Measurements from ENCODE around the gene HRH2. TPM values are rescaled to one million over a fixed set of nuclear protein-coding genes. Genes with fewer than 3 reads are reported as not detected.

The HRH2 gene
- total RNA-seq, 2 experiments from 2014 or later: 23.2 to 24.5 TPM

GRCh38 chr5:175740014-175740413 is 82.1 kb downstream of the HRH2 start:
- TF ChIP-seq CTCF (IDR thresholded peaks at IDR 0.05): no peak
- intact Hi-C loops (cut with micrococcal nuclease): no loop called here
- H3K4me3 Mint-ChIP-seq: no peak overlapping the region
- DNase-seq: no peak
- H3K27ac Mint-ChIP-seq: no peak overlapping the region
- no peak for ATAC-seq
- POLR2A ChIA-PET: no interaction called here
- no peaks in the 10 kb centered on the region for H3K4me1 Mint-ChIP-seq (ENCODE audit: low read depth)
- no peaks in the 10 kb centered on the region for H3K9me3 Mint-ChIP-seq
- CTCF ChIA-PET: interaction anchor here (3.0 kb wide), 1 partner anchor 11 kb away, joined by 11 read pairs; no protein-coding TSS in a partner anchor
- H3K36me3 Mint-ChIP-seq (ENCODE audit: low read depth): no peaks in the 10 kb centered on the region
- H3K27me3 Mint-ChIP-seq: peaks cover 25% of the 10 kb centered on the region

GRCh38 chr5:175741556-175741955 is 83.7 kb downstream of the HRH2 start:
- Mint-ChIP-seq H3K27ac (no peak overlapping the region), H3K4me1 (ENCODE audit: low read depth) (no peaks in the 10 kb centered on the region), H3K4me3 (no peak overlapping the region), H3K9me3 (no peaks in the 10 kb centered on the region), H3K27me3 (peaks cover 29% of the 10 kb centered on the region), H3K36me3 (ENCODE audit: low read depth) (no peaks in the 10 kb centered on the region)
- DNase-seq (no peak), ATAC-seq (no peak)
- ChIA-PET POLR2A (no interaction called here), CTCF (interaction anchor here (1.0 to 1.8 kb wide), 3 partner anchors 12 to 41 kb away, joined by 3 to 14 read pairs (median 4); no protein-coding TSS in a partner anchor)
- intact Hi-C loops (cut with micrococcal nuclease): no loop called here
- no peak for TF ChIP-seq CTCF (IDR thresholded peaks at IDR 0.05)

GRCh38 chr5:175742290-175742994 is 84.6 kb downstream of the HRH2 start:
- TF ChIP-seq CTCF (IDR thresholded peaks at IDR 0.05): no peak
- Mint-ChIP-seq H3K27me3 (peaks cover 29% of the 10 kb centered on the region), H3K4me3 (no peak overlapping the region), H3K36me3 (ENCODE audit: low read depth) (no peaks in the 10 kb centered on the region), H3K4me1 (ENCODE audit: low read depth) (peaks cover 3% of the 10 kb centered on the region), H3K27ac (no peak overlapping the region), H3K9me3 (no peaks in the 10 kb centered on the region)
- DNase-seq (no peak), ATAC-seq (no peak)
- CTCF ChIA-PET: interaction anchor here (1.3 to 1.8 kb wide), 2 partner anchors 13 to 42 kb away, joined by 4 to 14 read pairs; no protein-coding TSS in a partner anchor
- POLR2A ChIA-PET: no interaction called here
- intact Hi-C loops (cut with micrococcal nuclease): no loop called here

- DNase-seq (no peak), ATAC-seq (no peak)
- POLR2A ChIA-PET: no interaction called here
- no peak for TF ChIP-seq CTCF (IDR thresholded peaks at IDR 0.05)
- no peaks in the 10 kb centered on the region for H3K36me3 Mint-ChIP-seq (ENCODE audit: low read depth)
- H3K27ac Mint-ChIP-seq: no peak overlapping the region
- H3K27me3 Mint-ChIP-seq: peaks cover 27% of the 10 kb centered on the region
- no peaks in the 10 kb centered on the region for H3K9me3 Mint-ChIP-seq
- H3K4me1 Mint-ChIP-seq (ENCODE audit: low read depth): peaks cover 3% of the 10 kb centered on the region
- intact Hi-C loops (cut with micrococcal nuclease): no loop called here
- no peak overlapping the region for H3K4me3 Mint-ChIP-seq
- CTCF ChIA-PET: no interaction called here
These were observed 85.9 kb downstream of the HRH2 start for GRCh38 chr5:175743676-175744210.

GRCh38 chr5:175745210-175745609 is 87.3 kb downstream of the HRH2 start:
- no peaks in the 10 kb centered on the region for H3K36me3 Mint-ChIP-seq (ENCODE audit: low read depth)
- ChIA-PET POLR2A (no interaction called here), CTCF (interaction anchor here (1.2 to 1.6 kb wide), 2 partner anchors 15 to 27 kb away, joined by 3 to 8 read pairs; no protein-coding TSS in a partner anchor)
- no peak for TF ChIP-seq CTCF (IDR thresholded peaks at IDR 0.05)
- peaks cover 3% of the 10 kb centered on the region for H3K4me1 Mint-ChIP-seq (ENCODE audit: low read depth)
- no peak overlapping the region for H3K27ac Mint-ChIP-seq
- no peak overlapping the region for H3K4me3 Mint-ChIP-seq
- peaks cover 25% of the 10 kb centered on the region for H3K27me3 Mint-ChIP-seq
- H3K9me3 Mint-ChIP-seq: no peaks in the 10 kb centered on the region
- intact Hi-C loops (cut with micrococcal nuclease): no loop called here
- ATAC-seq (no peak), DNase-seq (no peak)
